ENCODE results near the gene GREB1.
A peak's percentile ranks its signal among the peaks of the same experiment; 100 is the strongest.

GREB1 gene

GRCh38 chr2:11581124-11581796 lies 47.4 kb downstream of the GREB1 start:
- DNase-seq = no peak

- no peak for DNase-seq
These were observed 48.2 kb downstream of the GREB1 start for GRCh38 chr2:11581797-11582611.

GRCh38 chr2:11582612-11582861 lies 48.7 kb downstream of the GREB1 start:
- no peak for DNase-seq

- DNase-seq = peak; percentile 34
These were observed 49.3 kb downstream of the GREB1 start for GRCh38 chr2:11582862-11583752.

GRCh38 chr2:11583840-11584524 lies 50.1 kb downstream of the GREB1 start:
- no peak for DNase-seq

GRCh38 chr2:11584525-11585056 lies 50.7 kb downstream of the GREB1 start:
- DNase-seq = no peak

GRCh38 chr2:11585071-11585470 lies 51.2 kb downstream of the GREB1 start:
- DNase-seq = no peak

GRCh38 chr2:11588228-11589110 lies 54.6 kb downstream of the GREB1 start:
- DNase-seq = peak; percentile 22

- DNase-seq = no peak
These were observed 55.6 kb downstream of the GREB1 start for GRCh38 chr2:11589316-11589940.

GRCh38 chr2:11590193-11590592 lies 56.3 kb downstream of the GREB1 start:
- DNase-seq = no peak

GRCh38 chr2:11591091-11591490 lies 57.2 kb downstream of the GREB1 start:
- DNase-seq = no peak

GRCh38 chr2:11592671-11593574 lies 59.1 kb downstream of the GREB1 start:
- DNase-seq = no peak

- no peak for DNase-seq
These were observed 63.0 kb downstream of the GREB1 start for GRCh38 chr2:11596801-11597200.

- DNase-seq = no peak
These were observed 63.8 kb downstream of the GREB1 start for GRCh38 chr2:11597538-11598225.

- DNase-seq = no peak
These were observed 64.4 kb downstream of the GREB1 start for GRCh38 chr2:11598228-11598731.

GRCh38 chr2:11602563-11603204 lies 68.8 kb downstream of the GREB1 start:
- no peak for DNase-seq

- no peak for DNase-seq
These were observed 76.9 kb downstream of the GREB1 start for GRCh38 chr2:11610624-11611242.

- DNase-seq = no peak
These were observed 77.4 kb downstream of the GREB1 start for GRCh38 chr2:11611251-11611650.
